Measurements from ENCODE around the gene SNTA1.
"Not testable (repeated sequence)": the region's sequence is repeated elsewhere in the genome, so short reads cannot be mapped to it uniquely, and the experiment has no call there.

SNTA1 gene

GRCh38 chr20:33389326-33389725, 54.2 kb downstream of the SNTA1 start:
- DNase-seq, result not testable (repeated sequence)

- no peak for DNase-seq
Measured at GRCh38 chr20:33388268-33388667, 55.3 kb downstream of the SNTA1 start.

DNA sequence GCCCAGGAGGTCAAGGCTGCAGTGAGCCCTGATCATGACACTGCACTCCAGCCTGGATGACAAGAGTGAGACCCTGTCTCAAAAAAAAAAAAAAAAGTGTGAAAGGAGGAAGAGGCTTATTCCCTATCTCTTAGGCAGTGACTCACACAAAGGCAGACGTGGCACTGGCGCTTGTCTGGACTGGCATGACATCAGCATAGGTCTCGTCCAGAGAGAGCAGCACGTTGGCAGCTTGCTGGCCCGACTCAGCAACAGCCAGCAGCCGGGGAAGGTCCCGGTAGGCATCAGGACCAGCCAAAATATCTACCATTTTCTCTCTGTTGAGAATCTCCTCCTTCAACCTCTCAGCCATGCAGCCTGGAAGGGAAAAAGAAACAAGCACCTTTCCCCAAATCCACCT, 56.4 kb downstream of the SNTA1 start:
- no peak for DNase-seq

GRCh38 chr20:33386673-33387072, 56.9 kb downstream of the SNTA1 start:
- DNase-seq, result no peak

GRCh38 chr20:33377366-33377765, 66.2 kb downstream of the SNTA1 start:
- DNase-seq, result no peak

DNA sequence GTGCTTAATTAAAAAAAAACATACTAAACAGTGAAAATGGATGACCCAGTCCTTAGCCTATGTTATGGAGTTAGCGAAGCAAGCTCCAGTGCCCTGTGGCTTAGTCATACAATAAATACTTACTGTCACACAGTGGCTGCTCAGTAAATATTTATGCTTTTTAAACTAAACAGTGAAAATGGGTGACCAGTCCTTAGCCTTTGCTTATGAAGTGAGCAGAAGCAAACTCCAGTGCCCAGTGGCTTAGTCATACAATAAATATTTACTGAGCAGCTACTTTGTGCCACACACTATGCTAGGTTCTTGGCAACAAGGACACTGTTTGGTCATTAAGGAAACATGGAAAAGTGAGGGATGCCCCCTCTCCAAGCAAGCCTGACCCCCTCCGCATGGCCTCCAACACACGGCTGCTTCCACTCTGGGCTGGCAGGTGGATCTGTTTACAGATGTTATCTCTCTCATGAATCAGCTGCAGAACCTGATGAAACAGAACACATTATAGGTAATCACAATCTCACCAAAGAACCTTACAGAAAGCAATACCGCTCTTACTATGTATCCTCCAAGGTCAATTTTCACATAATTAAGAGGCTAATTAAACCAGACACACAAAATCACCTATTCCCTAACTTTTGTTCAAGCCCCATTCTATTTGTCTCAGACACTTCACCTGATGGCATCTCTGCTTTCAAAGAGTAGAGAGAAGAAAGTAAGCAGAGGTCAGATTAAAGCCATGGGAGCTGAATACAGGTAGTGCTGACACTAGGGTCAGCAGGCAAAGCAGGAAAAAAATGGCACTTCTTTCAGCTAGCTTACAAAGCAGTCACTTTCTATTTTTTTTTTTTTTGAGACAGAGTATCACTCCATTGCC, 69.6 kb downstream of the SNTA1 start:
- no peak for DNase-seq

DNA sequence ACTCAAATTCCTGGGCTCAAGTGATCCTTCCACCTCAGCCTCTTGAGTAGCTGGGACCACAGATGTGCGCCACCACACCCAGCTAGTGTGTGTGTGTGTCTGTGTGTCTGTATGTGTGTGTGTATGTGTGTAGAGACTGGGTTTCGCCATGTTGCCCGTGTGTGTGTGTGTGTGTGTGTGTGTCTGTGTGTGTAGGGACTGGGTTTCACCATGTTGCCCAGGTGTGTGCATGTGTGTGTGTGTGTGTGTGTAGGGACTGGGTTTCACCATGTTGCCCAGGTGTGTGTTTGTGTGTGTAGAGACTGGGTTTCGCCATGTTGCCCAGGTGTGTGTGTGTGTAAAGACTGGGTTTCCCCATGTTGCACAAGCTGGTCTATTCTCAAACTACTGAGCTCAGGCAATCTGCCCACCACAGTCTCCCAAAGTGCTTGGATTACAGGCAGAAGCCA, 70.5 kb downstream of the SNTA1 start:
- no peak for DNase-seq

- peak; percentile 11 for DNase-seq
Measured at GRCh38 chr20:33370291-33370690, 73.3 kb downstream of the SNTA1 start.

DNA sequence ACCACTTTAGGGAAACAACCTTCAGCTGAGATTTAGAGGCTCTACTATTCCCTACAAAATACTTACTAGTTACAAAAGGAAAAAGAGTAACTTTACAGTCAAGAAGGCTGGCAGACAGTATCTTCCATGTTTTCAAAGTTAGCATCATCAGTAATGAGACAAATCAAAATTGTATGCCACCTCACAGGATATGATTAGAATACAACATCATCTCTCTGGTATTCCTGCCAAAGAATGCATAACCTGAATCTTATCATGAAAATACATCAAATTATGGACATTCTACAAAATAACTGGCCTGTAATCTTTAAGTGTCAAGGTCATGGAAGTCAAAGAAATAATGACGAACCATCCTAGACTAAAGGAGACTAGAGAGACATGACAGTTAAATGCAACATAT, 80.7 kb downstream of the SNTA1 start:
- DNase-seq, result no peak

DNA sequence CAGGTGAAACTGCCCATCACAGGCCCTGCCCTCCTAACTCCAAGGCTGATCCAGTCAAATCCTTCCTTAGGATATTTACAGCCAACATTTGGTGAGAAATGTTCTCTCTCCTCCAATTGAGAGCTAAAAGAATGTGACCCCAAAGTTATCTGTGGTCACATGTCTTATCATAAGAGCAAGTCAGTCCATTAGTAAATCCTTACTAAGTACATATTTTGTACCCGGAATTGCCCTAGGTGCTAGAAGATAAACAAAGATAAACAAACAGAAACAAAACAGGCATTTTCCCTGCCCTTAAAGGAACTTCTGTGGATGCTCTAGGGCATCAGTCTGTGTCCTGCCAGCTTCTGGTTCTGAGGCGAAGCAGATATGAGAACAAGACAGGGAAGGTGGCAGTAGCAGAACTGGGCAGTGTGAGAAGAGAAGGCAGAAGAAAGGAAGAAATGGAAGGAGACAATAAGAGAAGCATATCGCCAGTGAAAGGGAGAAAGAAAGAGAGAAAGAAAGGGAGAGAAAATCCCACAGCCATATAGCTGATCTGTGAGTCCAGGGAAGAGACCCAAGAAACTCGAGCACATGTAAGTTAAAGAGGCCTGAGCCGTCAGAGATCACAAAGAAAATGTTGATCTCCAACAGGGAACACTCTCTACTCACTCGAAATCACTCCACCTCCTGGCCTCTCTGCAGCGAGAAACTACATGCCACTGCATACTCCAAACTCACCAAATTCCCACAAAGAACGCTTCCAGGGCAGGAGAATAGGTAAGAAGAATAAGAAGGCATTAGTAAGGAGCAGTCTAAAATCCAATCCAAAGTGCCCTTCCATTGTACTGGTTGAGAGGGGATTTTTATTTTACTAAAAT, 83.9 kb downstream of the SNTA1 start:
- DNase-seq, result no peak

Measured in activated T-cell treated with anti-CD3 and anti-CD28 coated beads for 4 hours (primary cell).